Hindlimb muscle (tissue), 1 donor: ENCODE results near the gene ABCC6. TPM values are rescaled to one million over a fixed set of nuclear protein-coding genes. Genes with fewer than 3 reads are reported as not detected.
"Not testable (repeated sequence)": the region's sequence is repeated elsewhere in the genome, so short reads cannot be mapped to it uniquely, and the experiment has no call there.

Experiments used
- DNase-seq: peaks from one replicate; pipeline ENCODE4 v3.0.0-alpha.2; 2013
- polyA plus RNA-seq: library from polyadenylated mRNA; unstranded; fragments of 120-200 nt; gene quantifications from one replicate; pipeline ENCODE4 v1.2.1, GENCODE V29; 2013; ENCODE audit not compliant: insufficient read length

ABCC6 gene
- polyA plus RNA-seq, 1 donor = 2.1 TPM

GRCh38 chr16:16221382-16221781 lies 1.9 kb downstream of the ABCC6 start:
- DNase-seq = not testable (repeated sequence)

GRCh38 chr16:16220449-16220848 lies 2.8 kb downstream of the ABCC6 start:
- not testable (repeated sequence) for DNase-seq

GRCh38 chr16:16218787-16219186 lies 4.5 kb downstream of the ABCC6 start:
- not testable (repeated sequence) for DNase-seq

- DNase-seq = not testable (repeated sequence)
Observed at GRCh38 chr16:16218349-16218748, 4.9 kb downstream of the ABCC6 start.

- DNase-seq = not testable (repeated sequence)
Observed at GRCh38 chr16:16213863-16214293, 9.4 kb downstream of the ABCC6 start.

GRCh38 chr16:16211404-16211803 lies 11.9 kb downstream of the ABCC6 start:
- DNase-seq = not testable (repeated sequence)

GRCh38 chr16:16208461-16208860 lies 14.8 kb downstream of the ABCC6 start:
- not testable (repeated sequence) for DNase-seq

GRCh38 chr16:16207787-16208334 lies 15.4 kb downstream of the ABCC6 start:
- not testable (repeated sequence) for DNase-seq

- not testable (repeated sequence) for DNase-seq
Observed at GRCh38 chr16:16207097-16207786, 16.1 kb downstream of the ABCC6 start.

GRCh38 chr16:16205864-16206263 lies 17.4 kb downstream of the ABCC6 start:
- DNase-seq = not testable (repeated sequence)

- DNase-seq = not testable (repeated sequence)
Observed at GRCh38 chr16:16204552-16204951, 18.7 kb downstream of the ABCC6 start.

GRCh38 chr16:16203494-16203893 lies 19.8 kb downstream of the ABCC6 start:
- DNase-seq = not testable (repeated sequence)

- peak; percentile 15 for DNase-seq
Observed at GRCh38 chr16:16202400-16203143, 20.7 kb downstream of the ABCC6 start.

GRCh38 chr16:16201880-16202279 lies 21.4 kb downstream of the ABCC6 start:
- DNase-seq = not testable (repeated sequence)

GRCh38 chr16:16200391-16200790 lies 22.9 kb downstream of the ABCC6 start:
- DNase-seq = not testable (repeated sequence)

GRCh38 chr16:16199428-16199827 lies 23.9 kb downstream of the ABCC6 start:
- not testable (repeated sequence) for DNase-seq

- no peak for DNase-seq
Observed at GRCh38 chr16:16197966-16198365, 25.3 kb downstream of the ABCC6 start.

GRCh38 chr16:16197331-16197730 lies 26.0 kb downstream of the ABCC6 start:
- DNase-seq = no peak

GRCh38 chr16:16196099-16196498 lies 27.2 kb downstream of the ABCC6 start:
- DNase-seq = no peak

- DNase-seq = peak; percentile 8
Observed at GRCh38 chr16:16191493-16192167, 31.7 kb downstream of the ABCC6 start.

- DNase-seq = not testable (repeated sequence)
Observed at GRCh38 chr16:16190966-16191365, 32.3 kb downstream of the ABCC6 start.

GRCh38 chr16:16190546-16190945 lies 32.7 kb downstream of the ABCC6 start:
- no peak for DNase-seq

- DNase-seq = no peak
Observed at GRCh38 chr16:16189842-16190241, 33.5 kb downstream of the ABCC6 start.
